Heart left ventricle (tissue), 13 donors: ENCODE results near the gene OPN4.

ENCODE experiments used
- POLR2A ChIP-seq, 2 donors: fragments of 450-650 bp; IDR thresholded peaks; one replicate each; pipeline ENCODE4 v1.6.1; 2017; ENCODE audit warnings: antibody characterized with exemption in 2 of 2, mild to moderate bottlenecking in 2 of 2, moderate library complexity in 2 of 2
- TF ChIP-seq, protein P1 (sequence below), 12 donors: fragments of 200-600 bp; sonication (generic) in 4 of 12; IDR thresholded peaks; one replicate each; pipeline versions ENCODE4 v1.5.0 to v1.8.0; 2018 to 2022; ENCODE audit warnings: antibody characterized with exemption in 12 of 12, mild to moderate bottlenecking in 5 of 12
- donor health status: ischemic (EF 13 %, LVEDD 7.1; RV severe dilation, severe dysfunction).
- donor health status: DM: no; HTN: yes; CAD: no.
- donor health status: DM: no; HTN: no; CAD: no.
- donor health status: ischemic (EF 25% LVEDD 6.9; RV normal size, moderate dysfunction).
- donor health status: ischemic (EF 25% LVEDD 5.7; RV mildly dilated, moderate dysfunction).
- donor health status: ischemic (EF 35%, LVEDD 5.7; RV mildly dilated, moderate dysfunction).
- donor health status: nonischemic (EF 11% LVEDD 7.7; RV severe dilation, severe dysfunction).
- donor health status: DM: yes; HTN: yes; CAD: no.
- donor health status: PGD.
- donor health status: ischemic (EF 29% LVEDD 5.4; RV normal size, mild dysfunction).
- donor health status: nonischemic (EF 23%, LVEDD 6.1; RV moderate dilation, normal function).

DNA sequence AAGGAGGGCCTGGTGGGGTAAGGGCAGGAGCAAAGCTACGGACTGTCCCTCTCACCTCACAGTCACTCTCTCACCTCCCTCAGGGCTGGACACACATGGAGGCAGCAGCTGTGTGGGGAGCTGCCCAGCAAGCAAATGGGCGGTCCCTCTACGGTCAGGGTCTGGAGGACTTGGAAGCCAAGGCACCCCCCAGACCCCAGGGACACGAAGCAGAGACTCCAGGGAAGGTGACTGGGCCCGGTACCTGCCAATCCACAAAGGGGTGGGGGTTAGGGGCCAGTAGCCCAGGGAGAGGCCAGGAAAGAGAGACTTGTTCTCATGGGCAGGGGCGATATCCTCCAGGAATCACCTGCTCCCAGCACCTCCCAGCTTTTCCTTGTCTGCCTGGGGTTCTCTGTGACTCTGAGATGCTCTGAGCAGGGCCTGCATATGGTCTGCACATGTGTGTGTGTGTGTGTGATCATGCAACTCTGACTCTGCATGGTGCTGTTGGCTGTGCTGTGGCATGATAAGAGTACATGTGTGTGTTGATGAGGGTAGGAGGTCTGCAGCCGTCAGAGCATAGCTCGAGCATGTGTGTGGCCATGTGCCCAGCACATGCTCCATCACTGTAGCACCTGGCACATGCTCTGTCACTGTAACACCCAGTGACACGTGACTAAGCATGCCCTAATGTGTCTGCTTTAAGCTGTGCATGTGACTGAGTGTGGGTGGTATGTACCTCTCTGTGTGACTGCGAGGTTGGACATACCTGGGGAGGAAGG lies 9.4 kb downstream of the OPN4 start:
- TF ChIP-seq, protein P1, sequence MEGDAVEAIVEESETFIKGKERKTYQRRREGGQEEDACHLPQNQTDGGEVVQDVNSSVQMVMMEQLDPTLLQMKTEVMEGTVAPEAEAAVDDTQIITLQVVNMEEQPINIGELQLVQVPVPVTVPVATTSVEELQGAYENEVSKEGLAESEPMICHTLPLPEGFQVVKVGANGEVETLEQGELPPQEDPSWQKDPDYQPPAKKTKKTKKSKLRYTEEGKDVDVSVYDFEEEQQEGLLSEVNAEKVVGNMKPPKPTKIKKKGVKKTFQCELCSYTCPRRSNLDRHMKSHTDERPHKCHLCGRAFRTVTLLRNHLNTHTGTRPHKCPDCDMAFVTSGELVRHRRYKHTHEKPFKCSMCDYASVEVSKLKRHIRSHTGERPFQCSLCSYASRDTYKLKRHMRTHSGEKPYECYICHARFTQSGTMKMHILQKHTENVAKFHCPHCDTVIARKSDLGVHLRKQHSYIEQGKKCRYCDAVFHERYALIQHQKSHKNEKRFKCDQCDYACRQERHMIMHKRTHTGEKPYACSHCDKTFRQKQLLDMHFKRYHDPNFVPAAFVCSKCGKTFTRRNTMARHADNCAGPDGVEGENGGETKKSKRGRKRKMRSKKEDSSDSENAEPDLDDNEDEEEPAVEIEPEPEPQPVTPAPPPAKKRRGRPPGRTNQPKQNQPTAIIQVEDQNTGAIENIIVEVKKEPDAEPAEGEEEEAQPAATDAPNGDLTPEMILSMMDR (IDR thresholded peaks at IDR 0.05) = no peak
- no peak for TF ChIP-seq POLR2A (IDR thresholded peaks at IDR 0.05)
